ENCODE measurements around the gene ID1. TPM values are rescaled to one million over a fixed set of nuclear protein-coding genes. Genes with fewer than 3 reads are reported as not detected.

The ID1 gene
- total and polyA plus RNA-seq, 2 experiments from 2014 or later = 221 to 479 TPM

GRCh38 chr20:31565699-31566318 is 39.3 kb upstream of the ID1 start:
- Mint-ChIP-seq H3K27me3 (ENCODE audit: insufficient read depth, low read depth, poor library complexity) (peaks cover 53% of the 10 kb centered on the region), H3K36me3 (ENCODE audit: low read depth) (peaks cover 80% of the 10 kb centered on the region), H3K27ac (no peak overlapping the region), H3K9me3 (peaks cover 3% of the 10 kb centered on the region; the same call in 1 of the 3 replicates), H3K4me3 (no peak overlapping the region), H3K4me1 (peaks cover 45% of the 10 kb centered on the region)
- Histone ChIP-seq H3K4me3 (no peak overlapping the region), H4K20me1 (replicated peaks; ENCODE audit: insufficient read depth) (peaks cover 33% of the 10 kb centered on the region), H2AFZ (no peak overlapping the region), H3K36me3 (ENCODE audit: insufficient read depth) (peaks cover 44% of the 10 kb centered on the region), H3K79me2 (replicated peaks; ENCODE audit: insufficient read depth) (no peaks in the 10 kb centered on the region), H3K4me2 (peak overlapping the region; percentile 64; the same call in 1 of the 2 replicates), H3K9me2 (ENCODE audit: insufficient read depth) (no peaks in the 10 kb centered on the region), H3K4me1 (ENCODE audit: insufficient read depth) (peaks cover 54% of the 10 kb centered on the region), H3F3A (replicated peaks; ENCODE audit: low read depth) (peaks cover 87% of the 10 kb centered on the region), H3K27ac (ENCODE audit: low read depth) (0 out of 2 replicates have a peak overlapping the region, but pooled peaks have one; percentile 39), H3K27me3 (ENCODE audit: insufficient read depth) (no peaks in the 10 kb centered on the region)
- TF ChIP-seq POLR2AphosphoS5 (IDR thresholded peaks at IDR 0.05; ENCODE audit: low read depth) = 0 out of 2 replicates have a peak, but pooled peaks have one; percentile 25
- TF ChIP-seq NANOG (IDR thresholded peaks at IDR 0.05; ENCODE audit: borderline replicate concordance) = no peak
- no peak for ATAC-seq
- DNase-seq (ENCODE audit: low spot score) = no peak

- Histone ChIP-seq H3K9me2 (ENCODE audit: insufficient read depth) (no peaks in the 10 kb centered on the region), H2AFZ (no peak overlapping the region), H3K79me2 (replicated peaks; ENCODE audit: insufficient read depth) (no peaks in the 10 kb centered on the region), H3K4me2 (peak overlapping the region; percentile 64), H3K27me3 (ENCODE audit: insufficient read depth) (no peaks in the 10 kb centered on the region), H4K20me1 (replicated peaks; ENCODE audit: insufficient read depth) (peaks cover 33% of the 10 kb centered on the region), H3F3A (replicated peaks; ENCODE audit: low read depth) (peaks cover 87% of the 10 kb centered on the region), H3K36me3 (ENCODE audit: insufficient read depth) (peaks cover 39% of the 10 kb centered on the region), H3K4me1 (ENCODE audit: insufficient read depth) (peaks cover 56% of the 10 kb centered on the region), H3K4me3 (no peak overlapping the region), H3K27ac (ENCODE audit: low read depth) (0 out of 2 replicates have a peak overlapping the region, but pooled peaks have one; percentile 39)
- Mint-ChIP-seq H3K27me3 (ENCODE audit: insufficient read depth, low read depth, poor library complexity) (peaks cover 55% of the 10 kb centered on the region), H3K4me3 (no peak overlapping the region; the same call in 2 of the 3 replicates), H3K9me3 (peaks cover 3% of the 10 kb centered on the region; the same call in 2 of the 3 replicates), H3K27ac (peak overlapping the region; percentile 50; the same call in 1 of the 2 replicates), H3K4me1 (peaks cover 46% of the 10 kb centered on the region), H3K36me3 (ENCODE audit: low read depth) (peaks cover 77% of the 10 kb centered on the region)
- TF ChIP-seq ZNF114 (CRISPR knock-in tag; IDR thresholded peaks at IDR 0.05) (no peak), JUNB (IDR thresholded peaks at IDR 0.05; ENCODE audit: unreplicated experiment) (no peak), ZNF331 (CRISPR knock-in tag; IDR thresholded peaks at IDR 0.05; ENCODE audit: low read depth) (no peak), EZH2phosphoT487 (IDR thresholded peaks at IDR 0.05; ENCODE audit: unreplicated experiment) (no peak), STAT1 (IDR thresholded peaks at IDR 0.05; ENCODE audit: unreplicated experiment) (no peak)
- DNase-seq (ENCODE audit: low spot score) (no peak), ATAC-seq (no peak)
Observed at GRCh38 chr20:31566319-31566657, 38.8 kb upstream of the ID1 start.

- DNase-seq (ENCODE audit: low spot score) = peak; percentile 69
- peaks cover 55% of the 10 kb centered on the region for H3K27me3 Mint-ChIP-seq (ENCODE audit: insufficient read depth, low read depth, poor library complexity)
- peak; percentile 16 for ATAC-seq
- H3K9me3 Mint-ChIP-seq = peaks cover 3% of the 10 kb centered on the region; the same call in 2 of the 3 replicates
- Histone ChIP-seq H3K27me3 (ENCODE audit: insufficient read depth) (no peaks in the 10 kb centered on the region), H3K36me3 (ENCODE audit: insufficient read depth) (peaks cover 34% of the 10 kb centered on the region), H4K20me1 (replicated peaks; ENCODE audit: insufficient read depth) (peaks cover 33% of the 10 kb centered on the region), H2AFZ (no peak overlapping the region), H3K4me3 (0 out of 2 replicates have a peak overlapping the region, but pooled peaks have one; percentile 20), H3K9me2 (ENCODE audit: insufficient read depth) (no peaks in the 10 kb centered on the region), H3K4me2 (peak overlapping the region; percentile 64), H3F3A (replicated peaks; ENCODE audit: low read depth) (peaks cover 87% of the 10 kb centered on the region), H3K4me1 (ENCODE audit: insufficient read depth) (peaks cover 59% of the 10 kb centered on the region), H3K27ac (ENCODE audit: low read depth) (0 out of 2 replicates have a peak overlapping the region, but pooled peaks have one; percentile 39), H3K79me2 (replicated peaks; ENCODE audit: insufficient read depth) (no peaks in the 10 kb centered on the region)
- peaks cover 49% of the 10 kb centered on the region for H3K4me1 Mint-ChIP-seq
- H3K27ac Mint-ChIP-seq = peak overlapping the region; percentile 50
- peak overlapping the region; percentile 20; the same call in 1 of the 3 replicates for H3K4me3 Mint-ChIP-seq
- H3K36me3 Mint-ChIP-seq (ENCODE audit: low read depth) = peaks cover 73% of the 10 kb centered on the region
- no peak for TF ChIP-seq REST (IDR thresholded peaks at IDR 0.05; ENCODE audit: unreplicated experiment)
Observed at GRCh38 chr20:31566658-31567379, 38.3 kb upstream of the ID1 start.
